Left lung (tissue), 14 donors: ENCODE results near the gene DTWD1. TPM values are rescaled to one million over a fixed set of nuclear protein-coding genes. Genes with fewer than 3 reads are reported as not detected.
"Not testable (repeated sequence)": the region's sequence is repeated elsewhere in the genome, so short reads cannot be mapped to it uniquely, and the experiment has no call there.

Experiments used
- ATAC-seq: fragments of 200-7000 bp; cut with Tn5 transposase; one replicate; pipeline ENCODE4 v1.9.1; 2020; ENCODE audit warnings: moderate library complexity
- DNase-seq, 4 donors: peaks; one replicate each; pipeline ENCODE4 v3.0.0-alpha.2; 2013 to 2020
- H3K27ac ChIP-seq, 2 donors: fragments of 200-600 bp; sonication (generic) in 1 of 2; one replicate each; pipeline versions ENCODE4 v1.5.0 to v1.8.0; 2020 to 2021
- H3K27me3 ChIP-seq, 2 donors: fragments of 200-600 bp; sonication (generic) in 1 of 2; one replicate each; pipeline versions ENCODE4 v1.5.0 to v1.8.0; 2020 to 2021
- H3K36me3 ChIP-seq, 2 donors: fragments of 200-600 bp; sonication (generic) in 1 of 2; one replicate each; pipeline versions ENCODE4 v1.5.0 to v1.8.0; 2020 to 2021
- H3K4me1 ChIP-seq, 2 donors: fragments of 200-600 bp; one replicate each; pipeline ENCODE4 v1.8.0; 2021
- H3K4me3 ChIP-seq, 2 donors: fragments of 200-600 bp; sonication (generic) in 1 of 2; one replicate each; pipeline versions ENCODE4 v1.5.0 to v1.8.0; 2020 to 2021; ENCODE audit warnings: mild to moderate bottlenecking in 1 of 2
- H3K9me3 ChIP-seq, 2 donors: fragments of 200-600 bp; sonication (generic) in 1 of 2; one replicate each; pipeline versions ENCODE4 v1.5.0 to v1.8.0; 2020 to 2021
- intact Hi-C, 2 donors: fragments of 100-400 bp; cut with DNase I; formaldehyde crosslinking; loops; one replicate each; pipeline versions ENCODE4 v1.11.2 to v1.14.2; 2022
- long read RNA-seq, 12 donors: library from polyadenylated mRNA in 2 of 12; unstranded in 2 of 12; transcript quantifications; one replicate each; pipeline ENCODE4 v2.0.0 and lab custom pipeline, GENCODE V29; 2019 to 2026
- polyA plus RNA-seq, 6 donors: library from polyadenylated mRNA; unstranded; fragments of 120-200 nt; gene quantifications; one replicate each; pipeline ENCODE4 v1.2.1, GENCODE V29; 2013; ENCODE audit not compliant: insufficient read length in 6 of 6
- total RNA-seq, 2 donors: library from RNA; stranded (reverse); fragmentation: NEBNext Ultra II Directional; extraction: Animal tissue kit (Norgen Biotek cat#: 25700); gene quantifications; one replicate each; pipeline ENCODE4 v1.2.1, GENCODE V29; 2021
- TF ChIP-seq, protein P1 (sequence below), 2 donors: fragments of 200-600 bp; sonication (generic) in 1 of 2; IDR thresholded peaks; one replicate each; pipeline versions ENCODE4 v1.5.0 to v1.8.0; 2021; ENCODE audit warnings: antibody characterized with exemption in 2 of 2
- donor health status: DM: no; HTN: yes; CAD: no.
- donor health status: DM: no; HTN: no; CAD: no.

DTWD1 gene, protein sequence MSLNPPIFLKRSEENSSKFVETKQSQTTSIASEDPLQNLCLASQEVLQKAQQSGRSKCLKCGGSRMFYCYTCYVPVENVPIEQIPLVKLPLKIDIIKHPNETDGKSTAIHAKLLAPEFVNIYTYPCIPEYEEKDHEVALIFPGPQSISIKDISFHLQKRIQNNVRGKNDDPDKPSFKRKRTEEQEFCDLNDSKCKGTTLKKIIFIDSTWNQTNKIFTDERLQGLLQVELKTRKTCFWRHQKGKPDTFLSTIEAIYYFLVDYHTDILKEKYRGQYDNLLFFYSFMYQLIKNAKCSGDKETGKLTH
- total RNA-seq: 10 to 100 TPM; 21.5 to 27.3 TPM
- 10 to 100 TPM; 45.5 to 53.4 (median 47.1) TPM for polyA plus RNA-seq
- long read RNA-seq, donor 1, transcript DTWD1-202 (5 exons, 1,584 nt): major isoform, 13 of 13 reads
- long read RNA-seq, donor 1, partial matches to known transcripts: 0 of 13 reads
- long read RNA-seq, donor 1, other reads (novel, unspliced or antisense): 0 of 13 reads
- long read RNA-seq, donor 2, transcript DTWD1-202 (5 exons, 1,584 nt): major isoform, 10 of 11 reads
- long read RNA-seq, donor 2, partial matches to known transcripts: 0 of 11 reads
- long read RNA-seq, donor 2, other reads (novel, unspliced or antisense): 0 of 11 reads
- long read RNA-seq, donor 3, transcript DTWD1-202 (5 exons, 1,584 nt): major isoform, 11 of 12 reads
- long read RNA-seq, donor 3, partial matches to known transcripts: 0 of 12 reads
- long read RNA-seq, donor 3, other reads (novel, unspliced or antisense): 0 of 12 reads
- long read RNA-seq, donor 4, partial matches to known transcripts: 0 of 5 reads
- long read RNA-seq, donor 4, other reads (novel, unspliced or antisense): 3 of 5 reads
- long read RNA-seq, donor 5, full-length matches to known transcripts: 13 of 13 reads
- long read RNA-seq, donor 5, partial matches to known transcripts: 0 of 13 reads
- long read RNA-seq, donor 5, other reads (novel, unspliced or antisense): 0 of 13 reads
- long read RNA-seq, donor 6, full-length matches to known transcripts: 15 of 21 reads
- long read RNA-seq, donor 6, partial matches to known transcripts: 6 of 21 reads
- long read RNA-seq, donor 6, other reads (novel, unspliced or antisense): 0 of 21 reads
- long read RNA-seq, donor 7, transcript DTWD1-202 (5 exons, 1,584 nt): major isoform, 16 of 18 reads
- long read RNA-seq, donor 7, partial matches to known transcripts: 0 of 18 reads
- long read RNA-seq, donor 7, other reads (novel, unspliced or antisense): 0 of 18 reads
- long read RNA-seq, donor 8, transcript DTWD1-202 (5 exons, 1,584 nt): major isoform, 6 of 7 reads
- long read RNA-seq, donor 8, partial matches to known transcripts: 0 of 7 reads
- long read RNA-seq, donor 8, other reads (novel, unspliced or antisense): 0 of 7 reads
- long read RNA-seq, donor 9: 0 reads
- long read RNA-seq, donor 10, partial matches to known transcripts: 0 of 8 reads
- long read RNA-seq, donor 10, other reads (novel, unspliced or antisense): 5 of 8 reads
- long read RNA-seq, donor 11: 0 reads
- long read RNA-seq, donor 12, transcript DTWD1-202 (5 exons, 1,584 nt): major isoform, 10 of 10 reads
- long read RNA-seq, donor 12, partial matches to known transcripts: 0 of 10 reads
- long read RNA-seq, donor 12, other reads (novel, unspliced or antisense): 0 of 10 reads

GRCh38 chr15:49620658-49621368, at the start of gene DTWD1, which contains the start of gene FAM227B:
Gene DTWD1 (plus strand): TSS chr15:49621048. CDS start chr15:49625168, 4,120 bp downstream.
Gene FAM227B (minus strand): TSS chr15:49620818. CDS start chr15:49615171, 5,647 bp downstream.
- Histone ChIP-seq H3K27ac (peak within 1 kb of the TSS; percentile 92 to 96), H3K36me3 (peaks cover 0 to 12% of the 10 kb centered on the region in 2 donors), H3K4me3 (peak within 1 kb of the TSS; percentile 61 to 70), H3K9me3 (peaks cover 0 to 15% of the 10 kb centered on the region in 2 donors), H3K27me3 (no peaks in the 10 kb centered on the region), H3K4me1 (peaks cover 0 to 34% of the 10 kb centered on the region in 2 donors)
- TF ChIP-seq, protein P1, sequence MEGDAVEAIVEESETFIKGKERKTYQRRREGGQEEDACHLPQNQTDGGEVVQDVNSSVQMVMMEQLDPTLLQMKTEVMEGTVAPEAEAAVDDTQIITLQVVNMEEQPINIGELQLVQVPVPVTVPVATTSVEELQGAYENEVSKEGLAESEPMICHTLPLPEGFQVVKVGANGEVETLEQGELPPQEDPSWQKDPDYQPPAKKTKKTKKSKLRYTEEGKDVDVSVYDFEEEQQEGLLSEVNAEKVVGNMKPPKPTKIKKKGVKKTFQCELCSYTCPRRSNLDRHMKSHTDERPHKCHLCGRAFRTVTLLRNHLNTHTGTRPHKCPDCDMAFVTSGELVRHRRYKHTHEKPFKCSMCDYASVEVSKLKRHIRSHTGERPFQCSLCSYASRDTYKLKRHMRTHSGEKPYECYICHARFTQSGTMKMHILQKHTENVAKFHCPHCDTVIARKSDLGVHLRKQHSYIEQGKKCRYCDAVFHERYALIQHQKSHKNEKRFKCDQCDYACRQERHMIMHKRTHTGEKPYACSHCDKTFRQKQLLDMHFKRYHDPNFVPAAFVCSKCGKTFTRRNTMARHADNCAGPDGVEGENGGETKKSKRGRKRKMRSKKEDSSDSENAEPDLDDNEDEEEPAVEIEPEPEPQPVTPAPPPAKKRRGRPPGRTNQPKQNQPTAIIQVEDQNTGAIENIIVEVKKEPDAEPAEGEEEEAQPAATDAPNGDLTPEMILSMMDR (IDR thresholded peaks at IDR 0.05): peak in 1 of 2 donors; percentile 15
- DNase-seq (peak; percentile 95 to 98 (median 97)), ATAC-seq (peak; percentile 99)
- intact Hi-C loops: no loop called here

GRCh38 chr15:49573421-49573820, 47.4 kb upstream of the DTWD1 start:
- no peak overlapping the region for H3K27ac ChIP-seq
- H3K4me3 ChIP-seq: no peak overlapping the region
- no peaks in the 10 kb centered on the region for H3K36me3 ChIP-seq
- no peak for DNase-seq
- TF ChIP-seq, protein P1 (IDR thresholded peaks at IDR 0.05): no peak
- H3K4me1 ChIP-seq: no peaks in the 10 kb centered on the region
- intact Hi-C loops: no loop called here
- peaks cover 0 to 15% of the 10 kb centered on the region in 2 donors for H3K9me3 ChIP-seq
- ATAC-seq: no peak
- no peaks in the 10 kb centered on the region for H3K27me3 ChIP-seq

DNA sequence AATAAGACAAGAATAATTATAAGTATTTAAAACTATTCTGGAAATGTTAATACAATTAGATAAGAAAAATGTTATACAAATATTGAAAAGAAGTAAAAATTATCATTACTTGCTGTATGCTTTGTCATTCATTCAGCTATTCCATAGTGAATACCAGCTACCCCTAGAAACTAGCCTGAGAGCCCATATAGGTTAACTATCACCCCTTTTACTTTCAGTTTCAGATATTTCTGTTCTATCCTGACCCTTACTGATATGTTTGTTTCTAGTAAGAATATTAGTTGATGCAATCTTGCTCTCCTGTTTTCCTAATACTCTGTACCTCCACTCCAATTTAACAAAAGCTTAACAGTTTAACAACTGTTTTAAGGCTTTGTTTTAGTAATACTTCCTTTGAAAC, 31.8 kb upstream of the DTWD1 start:
- TF ChIP-seq, protein P1 (IDR thresholded peaks at IDR 0.05): no peak
- intact Hi-C loops: no loop called here
- DNase-seq (no peak), ATAC-seq (no peak)
- no peak overlapping the region for H3K27ac ChIP-seq
- H3K9me3 ChIP-seq: peaks cover 0 to 7% of the 10 kb centered on the region in 2 donors
- H3K36me3 ChIP-seq: no peaks in the 10 kb centered on the region
- no peaks in the 10 kb centered on the region for H3K27me3 ChIP-seq
- H3K4me3 ChIP-seq: no peak overlapping the region
- no peaks in the 10 kb centered on the region for H3K4me1 ChIP-seq

DNA sequence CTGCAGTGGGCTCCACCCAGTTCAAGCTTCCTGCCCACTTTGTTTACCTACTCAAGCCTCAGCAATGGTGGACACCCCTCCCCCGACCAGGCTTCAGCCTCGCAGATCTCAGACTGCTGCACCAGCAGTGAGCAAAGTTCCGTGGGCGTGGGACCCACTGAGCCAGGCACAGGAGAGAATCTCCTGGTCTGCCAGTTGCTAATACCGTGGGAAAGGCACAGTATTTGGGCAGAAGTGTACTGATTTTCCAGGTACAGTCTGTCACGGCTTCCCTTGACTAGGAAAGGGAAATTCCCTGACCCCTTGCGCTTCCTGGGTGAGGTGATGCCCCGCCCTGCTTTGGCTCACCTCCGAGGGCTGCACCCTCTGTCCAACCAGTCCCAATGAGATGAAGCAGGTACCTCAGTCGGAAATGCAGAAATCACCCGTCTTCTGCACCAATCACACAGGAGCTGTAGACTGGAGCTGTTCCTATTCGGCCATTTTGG, 28.0 kb upstream of the DTWD1 start:
- H3K4me3 ChIP-seq, intact Hi-C loops, H3K27me3 ChIP-seq, H3K36me3 ChIP-seq, H3K27ac ChIP-seq, ATAC-seq, H3K4me1 ChIP-seq: not testable (repeated sequence)
- H3K9me3 ChIP-seq: peaks cover 0 to 15% of the 10 kb centered on the region in 2 donors
- peak in 1 of 4 donors; percentile 32 for DNase-seq
